ENCODE results near the gene ADPRHL1.

The ADPRHL1 gene

DNA sequence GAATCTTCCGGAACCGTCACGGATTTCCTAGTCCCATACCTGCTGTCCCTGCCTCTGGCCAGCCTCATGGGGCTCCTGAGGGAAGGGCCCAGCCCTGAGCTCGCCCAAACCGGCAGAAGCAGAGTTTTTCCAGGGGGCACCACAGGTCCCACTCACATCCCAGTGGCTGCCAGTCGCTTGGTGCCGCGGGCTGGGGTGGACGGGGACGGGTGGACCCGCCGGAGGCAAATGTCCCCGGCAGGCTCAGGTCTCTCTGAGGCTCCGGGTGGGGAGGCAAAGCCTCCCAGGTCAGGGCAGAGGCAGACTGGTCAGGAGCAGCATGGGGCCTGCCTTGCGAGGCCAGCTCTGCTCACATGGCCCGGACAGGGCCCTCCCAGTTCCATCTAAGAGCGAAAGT lies 24.8 kb downstream of the ADPRHL1 start:
- Mint-ChIP-seq H3K27me3 (peaks cover 9% of the 10 kb centered on the region), H3K36me3 (no peaks in the 10 kb centered on the region), H3K4me1 (peaks cover 2% of the 10 kb centered on the region), H3K27ac (no peak overlapping the region), H3K9me3 (no peaks in the 10 kb centered on the region), H3K4me3 (no peak overlapping the region)
- DNase-seq (ENCODE audit: low spot score in 2 of 2) (no peak), ATAC-seq (ENCODE audit: low read depth) (no peak)

DNA sequence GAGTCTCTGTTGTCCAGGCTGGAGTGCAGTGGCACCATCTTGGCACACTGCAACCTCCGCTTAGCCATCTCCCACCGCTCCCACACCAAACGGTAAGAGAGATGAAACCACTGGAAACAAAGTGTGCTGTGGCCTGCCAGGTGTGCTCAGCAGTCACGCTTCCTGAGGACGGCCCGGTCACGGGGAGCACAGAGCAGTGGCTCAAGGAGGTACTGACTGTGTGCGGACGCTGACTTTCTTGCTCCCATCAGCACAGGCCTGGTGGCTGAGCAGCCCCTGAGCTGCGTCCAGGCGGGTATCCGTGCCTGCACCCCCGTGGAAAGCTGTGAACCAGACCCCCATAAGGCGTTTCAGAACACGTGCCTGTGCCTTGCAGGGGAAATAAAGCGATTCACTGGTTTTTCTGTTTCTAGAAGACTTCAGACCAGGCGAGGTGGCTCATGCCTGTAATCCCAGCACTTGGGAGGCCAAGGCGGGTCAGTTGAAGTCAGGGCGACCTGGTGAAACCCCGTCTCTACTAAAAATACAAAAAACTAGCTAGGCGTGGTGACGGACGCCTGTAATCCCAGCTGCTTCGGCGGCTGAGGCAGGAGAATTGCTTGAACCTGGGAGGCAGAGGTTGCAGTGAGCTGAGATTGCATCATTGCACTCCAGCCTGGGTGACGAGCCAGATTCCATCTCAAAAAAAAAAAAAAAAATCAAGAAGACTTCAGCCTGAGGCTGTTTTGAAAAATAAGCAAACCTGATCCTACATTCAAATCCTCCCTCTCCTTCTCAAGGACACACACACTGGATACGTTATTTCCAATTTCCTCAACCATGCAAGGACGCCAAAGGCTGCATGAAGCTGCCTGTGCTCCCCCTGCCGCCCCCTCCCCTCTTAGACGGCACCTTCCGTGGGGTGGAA lies 25.5 kb downstream of the ADPRHL1 start:
- H3K4me1 Mint-ChIP-seq = peaks cover 2% of the 10 kb centered on the region
- H3K27me3 Mint-ChIP-seq = peaks cover 9% of the 10 kb centered on the region
- H3K27ac Mint-ChIP-seq = no peak overlapping the region
- DNase-seq (ENCODE audit: low spot score in 2 of 2) = no peak
- H3K9me3 Mint-ChIP-seq = no peaks in the 10 kb centered on the region
- H3K4me3 Mint-ChIP-seq = no peak overlapping the region
- H3K36me3 Mint-ChIP-seq = no peaks in the 10 kb centered on the region
- ATAC-seq (ENCODE audit: low read depth) = no peak

DNA sequence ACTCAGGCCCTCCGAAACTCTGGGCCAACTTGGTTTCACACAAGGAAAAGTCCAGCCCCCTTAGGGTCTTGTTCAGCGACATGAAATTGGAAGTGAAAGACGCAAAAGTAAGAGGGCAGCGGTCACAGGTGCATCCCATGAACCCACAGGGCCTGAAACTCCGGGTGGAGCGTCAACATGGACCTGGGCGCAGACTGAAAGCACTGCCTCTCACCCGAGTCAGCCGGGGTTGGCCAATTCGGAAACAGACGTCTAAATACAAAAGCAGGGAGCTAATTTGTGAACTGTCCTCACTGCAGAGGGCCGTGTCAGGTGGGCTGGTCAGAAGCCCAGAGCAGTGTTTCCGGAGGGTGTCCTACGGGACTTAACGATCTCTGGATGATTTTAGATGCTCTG lies 26.7 kb downstream of the ADPRHL1 start:
- ATAC-seq (ENCODE audit: low read depth) (no peak), DNase-seq (ENCODE audit: low spot score in 2 of 2) (no peak)
- no peaks in the 10 kb centered on the region for H3K36me3 Mint-ChIP-seq
- H3K9me3 Mint-ChIP-seq = no peaks in the 10 kb centered on the region
- peaks cover 9% of the 10 kb centered on the region for H3K27me3 Mint-ChIP-seq
- H3K4me3 Mint-ChIP-seq = no peak overlapping the region
- peaks cover 2% of the 10 kb centered on the region for H3K4me1 Mint-ChIP-seq
- no peak overlapping the region for H3K27ac Mint-ChIP-seq

DNA sequence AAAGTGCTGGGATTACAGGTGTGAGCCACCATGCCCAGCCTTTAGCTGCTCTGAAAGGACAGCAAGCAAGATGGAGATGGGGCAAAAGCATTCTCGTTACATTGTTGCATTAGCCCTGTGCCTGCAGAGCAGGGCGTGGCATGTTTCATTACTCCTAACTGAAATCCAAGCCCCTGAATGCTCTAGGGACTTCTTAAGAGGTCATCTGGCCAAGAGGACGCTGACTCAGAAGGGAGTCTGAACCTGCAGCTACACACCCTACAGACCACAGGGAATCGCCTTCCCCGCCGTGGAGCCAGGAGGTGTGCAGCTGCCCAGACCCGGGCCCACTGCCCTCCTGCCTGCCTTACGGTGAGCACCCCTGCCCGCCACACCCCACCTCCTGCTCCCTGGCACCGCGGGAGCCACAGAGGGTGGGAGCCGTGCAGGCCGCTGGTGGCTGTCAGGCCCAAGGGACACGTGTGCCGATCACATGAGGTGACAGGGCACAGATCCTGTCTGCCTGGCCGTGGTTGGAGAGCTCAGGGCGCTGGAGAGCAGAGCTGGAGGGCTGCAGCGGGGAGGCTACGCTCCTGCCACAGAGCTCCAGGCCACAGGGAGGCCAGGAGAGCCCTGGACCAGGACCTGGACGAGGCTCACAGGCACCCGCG lies 27.2 kb downstream of the ADPRHL1 start:
- no peak for ATAC-seq (ENCODE audit: low read depth)
- Mint-ChIP-seq H3K27ac (no peak overlapping the region), H3K27me3 (peaks cover 9% of the 10 kb centered on the region)

DNA sequence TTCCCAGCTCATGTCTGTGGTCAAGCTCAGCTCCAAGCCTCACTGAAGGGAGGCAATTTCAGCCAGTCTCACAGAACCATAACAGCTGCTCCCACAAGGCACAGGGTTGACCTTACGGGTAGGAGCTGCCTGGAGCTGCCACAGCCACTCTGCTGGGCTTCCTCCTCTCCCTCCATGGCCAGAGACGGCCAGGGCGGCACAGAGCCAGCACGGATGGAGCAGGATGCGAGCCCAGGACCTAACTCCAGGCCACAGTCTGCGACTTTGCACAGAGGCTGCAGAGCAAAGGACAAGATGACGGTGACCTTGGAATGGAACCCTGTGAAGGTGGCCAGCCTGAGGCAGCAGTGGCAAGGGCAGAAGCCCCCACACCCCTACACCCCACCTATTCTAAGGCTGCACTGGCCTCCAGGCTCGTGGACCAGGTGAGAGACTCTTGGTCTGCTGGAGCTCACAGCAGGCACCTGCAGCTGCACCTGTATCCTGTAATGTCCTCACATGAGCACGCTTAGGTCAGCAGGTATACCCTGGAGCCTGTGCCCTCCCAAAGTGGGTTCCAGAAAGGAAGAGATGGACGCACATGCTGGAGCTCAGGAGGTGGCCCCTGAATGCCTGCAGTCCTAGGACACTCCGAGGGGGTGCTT lies 29.6 kb downstream of the ADPRHL1 start:
- Mint-ChIP-seq H3K9me3 (peaks cover 2% of the 10 kb centered on the region), H3K27me3 (peaks cover 7% of the 10 kb centered on the region), H3K4me3 (no peak overlapping the region), H3K4me1 (peaks cover 2% of the 10 kb centered on the region), H3K27ac (no peak overlapping the region), H3K36me3 (peaks cover 2% of the 10 kb centered on the region)
- DNase-seq (ENCODE audit: low spot score in 2 of 2) (no peak), ATAC-seq (ENCODE audit: low read depth) (no peak)

More for the DNA sequence above, 27.2 kb downstream of the ADPRHL1 start:
- Mint-ChIP-seq H3K4me3 (no peak overlapping the region), H3K36me3 (no peaks in the 10 kb centered on the region), H3K9me3 (no peaks in the 10 kb centered on the region), H3K4me1 (peaks cover 2% of the 10 kb centered on the region)
- DNase-seq (ENCODE audit: low spot score in 2 of 2) = no peak

DNA sequence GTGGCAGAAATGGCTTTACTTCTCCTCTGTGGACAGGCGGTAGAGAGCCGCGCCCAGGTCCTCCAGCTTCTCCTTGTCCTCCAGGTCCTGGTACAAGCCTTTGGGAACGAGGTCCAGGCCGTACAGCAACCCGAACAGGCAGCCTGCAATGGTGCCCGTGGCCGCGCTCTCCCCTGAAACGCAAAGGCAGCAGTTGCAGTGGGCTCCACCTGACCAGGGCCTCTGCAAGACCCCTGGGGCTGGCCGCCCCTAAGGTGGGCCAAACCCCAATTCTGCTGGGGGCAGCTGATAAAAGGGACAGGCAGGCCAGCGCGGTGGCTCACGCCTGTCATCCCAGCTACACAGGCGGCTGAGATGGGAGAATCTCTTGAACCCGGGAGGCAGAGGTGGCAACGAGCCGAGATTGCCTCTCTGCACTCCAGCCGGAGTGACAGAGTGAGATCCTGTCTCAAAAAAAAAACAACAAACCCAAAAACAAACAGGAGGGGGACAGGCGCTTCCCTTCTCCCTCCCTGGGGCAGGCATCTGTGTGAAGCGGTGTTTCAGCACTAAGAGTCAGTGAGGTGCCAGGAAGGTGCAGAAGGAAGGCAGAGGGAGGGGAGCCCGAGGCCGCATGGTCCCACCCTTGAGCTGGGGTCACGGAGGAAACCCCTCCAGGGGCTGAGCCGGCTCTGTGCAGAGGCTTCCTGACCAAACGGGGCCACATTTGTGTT lies 30.3 kb downstream of the ADPRHL1 start:
- ATAC-seq (ENCODE audit: low read depth) = no peak
- DNase-seq (ENCODE audit: low spot score in 2 of 2) = no peak
- Mint-ChIP-seq H3K4me3 (no peak overlapping the region), H3K4me1 (peaks cover 2% of the 10 kb centered on the region), H3K27me3 (peaks cover 7% of the 10 kb centered on the region), H3K9me3 (peaks cover 2% of the 10 kb centered on the region), H3K36me3 (peaks cover 2% of the 10 kb centered on the region), H3K27ac (no peak overlapping the region)

DNA sequence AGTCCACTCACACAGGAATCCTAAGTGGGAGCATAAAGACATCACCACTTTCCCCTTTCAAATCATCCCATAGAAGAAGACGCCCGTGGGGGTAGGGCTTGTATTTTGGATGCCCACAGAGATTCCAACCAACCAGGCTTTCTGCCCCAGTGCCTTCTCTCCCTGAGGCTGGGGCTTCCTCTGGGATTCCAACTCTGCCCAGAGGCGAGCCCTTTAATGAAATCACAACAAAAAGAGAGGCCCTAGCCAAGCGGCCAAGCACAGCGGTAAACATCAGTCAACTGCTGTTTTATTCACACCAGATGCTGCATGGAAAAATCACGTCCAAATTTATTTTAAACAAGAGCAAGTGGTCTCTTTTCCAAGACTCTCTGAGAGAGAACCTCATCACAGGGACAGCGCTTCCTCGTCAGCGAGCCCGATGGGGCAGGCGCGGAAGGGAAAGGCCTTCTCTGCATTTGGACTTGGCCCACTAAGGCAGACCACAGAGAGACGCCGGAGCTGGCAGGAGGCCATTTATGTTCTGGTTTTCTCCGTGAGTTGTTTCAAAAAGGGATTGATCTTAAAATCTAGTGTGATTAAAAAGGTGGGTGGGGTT lies 31.5 kb downstream of the ADPRHL1 start:
- Mint-ChIP-seq H3K9me3 (peaks cover 2% of the 10 kb centered on the region), H3K27me3 (peaks cover 8% of the 10 kb centered on the region), H3K27ac (no peak overlapping the region), H3K4me1 (peaks cover 2% of the 10 kb centered on the region), H3K4me3 (no peak overlapping the region), H3K36me3 (peaks cover 2% of the 10 kb centered on the region)
- DNase-seq (ENCODE audit: low spot score in 2 of 2) = no peak
- no peak for ATAC-seq (ENCODE audit: low read depth)

DNA sequence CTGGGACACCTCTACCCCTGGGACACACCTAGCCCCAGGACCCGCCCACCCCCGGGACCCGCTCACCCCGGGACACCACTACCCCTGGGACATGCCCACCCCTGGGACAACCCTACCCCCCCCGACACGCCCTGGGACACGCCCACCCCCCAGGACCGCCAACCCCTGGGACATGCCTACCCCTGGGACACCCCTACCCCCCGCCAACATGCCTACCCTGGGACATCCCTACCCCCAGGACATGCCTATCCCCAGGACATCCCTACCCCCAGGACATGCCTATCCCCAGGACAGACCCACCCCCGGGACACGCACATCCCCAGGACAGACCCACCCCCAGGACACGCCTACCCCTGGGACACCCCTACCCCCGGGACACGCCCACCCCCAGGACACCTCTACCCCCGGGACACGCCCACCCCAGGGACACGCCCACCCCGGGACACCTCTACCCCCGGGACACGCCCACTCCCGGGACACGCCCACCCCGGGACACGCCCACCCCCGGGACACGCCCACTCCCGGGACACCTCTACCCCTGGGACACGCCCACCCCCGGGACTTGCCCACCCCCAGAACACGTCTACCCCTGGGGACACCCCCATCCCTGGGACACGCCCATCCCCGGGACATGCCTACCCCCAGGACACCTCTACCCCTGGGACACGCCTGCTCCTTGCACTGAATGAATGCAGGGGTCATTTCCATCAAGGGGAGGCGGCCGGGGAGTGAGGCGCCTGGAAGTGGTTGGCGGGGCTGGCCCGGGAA lies 32.3 kb downstream of the ADPRHL1 start:
- no peak for DNase-seq (ENCODE audit: low spot score in 2 of 2)
- Mint-ChIP-seq H3K27ac (no peak overlapping the region), H3K27me3 (peaks cover 10% of the 10 kb centered on the region), H3K4me3 (no peak overlapping the region), H3K4me1 (peaks cover 2% of the 10 kb centered on the region), H3K36me3 (peaks cover 2% of the 10 kb centered on the region), H3K9me3 (peaks cover 2% of the 10 kb centered on the region)
- ATAC-seq (ENCODE audit: low read depth) = no peak

DNA sequence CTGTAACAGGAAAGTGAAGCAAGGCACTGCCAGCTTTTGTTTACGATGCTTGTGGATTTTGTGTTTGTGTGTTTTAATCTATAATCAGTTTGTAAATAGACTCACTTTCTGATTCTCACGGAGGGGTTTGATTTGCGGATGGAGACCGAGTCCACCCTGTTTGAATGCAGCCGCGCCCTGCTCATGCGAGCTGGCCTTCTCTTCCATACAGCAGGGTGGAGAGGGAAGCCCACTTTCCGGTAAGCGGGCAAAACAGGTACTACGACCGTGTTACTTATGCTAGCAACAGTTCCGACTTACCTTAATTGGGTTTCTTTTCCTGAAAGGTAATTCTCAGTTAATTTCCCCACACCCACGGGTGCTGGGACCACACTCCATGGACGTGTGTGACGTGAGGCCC lies 33.1 kb downstream of the ADPRHL1 start:
- peaks cover 2% of the 10 kb centered on the region for H3K36me3 Mint-ChIP-seq
- no peak for ATAC-seq (ENCODE audit: low read depth)
- DNase-seq (ENCODE audit: low spot score in 2 of 2) = no peak
- peaks cover 2% of the 10 kb centered on the region for H3K9me3 Mint-ChIP-seq
- peaks cover 2% of the 10 kb centered on the region for H3K4me1 Mint-ChIP-seq
- no peak overlapping the region for H3K27ac Mint-ChIP-seq
- peaks cover 10% of the 10 kb centered on the region for H3K27me3 Mint-ChIP-seq
- no peak overlapping the region for H3K4me3 Mint-ChIP-seq

DNA sequence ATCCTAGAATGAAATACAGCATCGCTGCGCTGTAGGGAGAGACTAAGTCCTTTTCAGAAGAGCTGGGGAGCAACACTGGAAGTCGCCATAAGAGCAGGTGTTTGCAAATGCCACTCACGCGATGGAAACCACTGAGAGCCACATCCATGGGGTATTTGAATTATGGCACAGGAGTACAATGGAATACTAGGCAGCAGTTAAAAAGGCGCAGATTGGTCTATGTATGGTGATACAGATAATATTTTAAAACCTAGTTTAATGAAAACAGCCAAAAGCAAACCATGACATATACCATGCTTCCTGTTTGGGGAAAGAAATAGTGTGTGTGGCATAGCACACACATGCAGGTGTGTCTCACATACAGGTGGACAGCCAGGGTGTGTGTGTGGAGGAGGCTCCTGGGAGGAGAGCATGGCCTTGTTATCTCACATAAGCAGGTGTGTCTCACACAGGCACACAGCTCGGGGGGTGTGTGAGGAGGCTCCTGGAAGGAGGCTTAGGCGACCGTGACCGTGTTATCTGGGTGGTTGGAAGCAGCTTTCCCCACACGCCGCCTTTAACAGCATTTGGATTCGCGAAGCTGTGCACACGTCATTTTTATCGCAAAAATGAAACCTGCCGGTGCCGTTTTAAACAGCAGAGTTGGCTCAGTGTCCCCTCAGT lies 33.6 kb downstream of the ADPRHL1 start:
- peaks cover 2% of the 10 kb centered on the region for H3K4me1 Mint-ChIP-seq
- H3K36me3 Mint-ChIP-seq = peaks cover 2% of the 10 kb centered on the region
- H3K4me3 Mint-ChIP-seq = no peak overlapping the region

DNA sequence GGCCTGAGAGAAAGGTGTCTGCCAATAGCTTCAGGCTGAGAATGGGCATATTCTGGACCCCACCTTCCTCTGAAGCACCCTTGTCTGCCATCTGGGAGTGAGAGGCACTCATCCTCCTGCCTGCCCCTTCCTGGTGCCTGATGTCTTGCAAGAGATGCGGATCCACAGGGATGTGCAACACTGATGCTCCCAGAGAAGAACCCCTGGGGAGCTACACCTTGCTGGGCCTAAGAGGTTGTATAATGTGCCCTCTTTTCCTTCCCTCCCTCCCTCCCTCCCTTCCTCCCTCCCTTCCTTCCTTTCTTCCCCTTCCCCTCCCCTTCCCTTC lies 34.6 kb downstream of the ADPRHL1 start:
- Mint-ChIP-seq H3K4me1 (no peaks in the 10 kb centered on the region), H3K9me3 (peaks cover 2% of the 10 kb centered on the region), H3K4me3 (no peak overlapping the region), H3K36me3 (peaks cover 2% of the 10 kb centered on the region), H3K27ac (no peak overlapping the region), H3K27me3 (peaks cover 6% of the 10 kb centered on the region)
- DNase-seq (ENCODE audit: low spot score in 2 of 2) = no peak
- ATAC-seq (ENCODE audit: low read depth) = no peak

More for the DNA sequence above, 33.6 kb downstream of the ADPRHL1 start:
- Mint-ChIP-seq H3K27ac (no peak overlapping the region), H3K27me3 (peaks cover 7% of the 10 kb centered on the region), H3K9me3 (peaks cover 2% of the 10 kb centered on the region)
- no peak for DNase-seq (ENCODE audit: low spot score in 2 of 2)
- no peak for ATAC-seq (ENCODE audit: low read depth)

DNA sequence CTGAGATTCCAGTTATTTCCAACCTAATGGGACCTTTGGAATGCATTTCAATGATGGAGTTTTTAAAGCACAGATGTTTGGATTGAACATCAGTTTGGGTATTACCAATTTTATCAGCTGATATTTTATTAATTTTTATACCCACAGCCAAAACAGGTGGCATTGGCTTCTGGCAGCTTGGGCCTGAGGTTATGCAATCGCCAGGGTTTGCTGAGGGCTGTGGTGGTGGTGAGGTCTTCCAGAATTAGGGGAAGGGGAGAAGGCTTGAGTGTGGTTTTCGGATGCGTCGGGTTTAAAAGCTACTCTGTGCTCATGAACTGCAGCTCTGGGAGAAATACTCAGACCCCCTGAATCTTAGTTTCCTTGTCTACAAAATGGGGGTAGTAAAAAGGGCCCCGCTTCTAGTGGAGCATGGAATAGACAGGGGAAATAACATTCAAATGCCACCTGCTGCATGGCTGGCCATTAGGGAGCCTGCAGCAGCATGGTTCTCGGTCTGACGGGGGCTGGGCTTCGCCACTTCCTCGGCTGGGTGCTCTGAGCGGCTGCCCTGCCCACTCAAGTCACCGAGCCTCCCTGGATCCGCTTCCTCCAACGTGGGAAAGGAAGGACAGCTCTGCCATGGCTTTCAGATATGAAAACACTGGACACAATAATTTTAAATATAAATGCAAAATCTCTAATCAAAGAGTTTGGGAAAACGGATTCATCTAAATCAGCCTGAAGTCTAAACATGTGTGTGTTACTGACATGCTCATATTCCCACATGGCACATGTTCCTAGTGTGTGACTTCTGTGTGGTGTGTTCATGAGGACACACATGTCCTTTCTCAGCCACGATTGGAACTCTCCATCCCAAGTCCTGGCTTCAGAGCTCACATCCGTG lies 35.2 kb downstream of the ADPRHL1 start:
- peaks cover 3% of the 10 kb centered on the region for H3K36me3 Mint-ChIP-seq
- ATAC-seq (ENCODE audit: low read depth) (no peak), DNase-seq (ENCODE audit: low spot score in 2 of 2) (no peak)
- no peaks in the 10 kb centered on the region for H3K4me1 Mint-ChIP-seq
- H3K4me3 Mint-ChIP-seq = no peak overlapping the region
- H3K27me3 Mint-ChIP-seq = peaks cover 8% of the 10 kb centered on the region
- no peak overlapping the region for H3K27ac Mint-ChIP-seq
- peaks cover 3% of the 10 kb centered on the region for H3K9me3 Mint-ChIP-seq
